ENCODE results near the gene SLAIN1. TPM values are rescaled to one million over a fixed set of nuclear protein-coding genes. Genes with fewer than 3 reads are reported as not detected.
"Not testable (repeated sequence)": the region's sequence is repeated elsewhere in the genome, so short reads cannot be mapped to it uniquely, and the experiment has no call there.

Gene SLAIN1
- total and polyA plus RNA-seq, 2 of the 13 experiments (the other 11 are each of a cell fraction or from before 2014, with no cell fraction given): 1.2 to 4.5 TPM

DNA sequence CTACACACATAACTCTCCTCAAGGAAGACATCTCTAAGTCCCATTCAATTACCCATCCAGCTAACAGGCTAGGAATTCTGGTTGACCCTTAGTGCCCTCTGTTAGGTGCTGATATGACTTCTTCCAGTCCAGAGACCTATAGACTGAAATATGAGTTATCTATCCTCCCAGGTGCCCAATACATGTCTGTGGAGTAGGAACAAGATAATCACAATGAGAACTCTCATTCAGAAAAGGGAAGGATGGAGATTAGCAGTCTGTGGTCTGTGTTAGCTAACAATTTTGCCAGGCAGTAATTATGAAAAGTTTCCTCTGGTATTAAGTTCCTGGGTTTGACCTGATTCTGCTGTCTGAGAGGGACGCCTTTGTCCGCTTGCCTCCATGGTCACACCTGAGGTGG, 44.2 kb upstream of the SLAIN1 start:
- Histone ChIP-seq H4K20me1 (ENCODE audit: insufficient read depth, low read length) (no peaks in the 10 kb centered on the region), H3K27me3 (ENCODE audit: control insufficient read depth in 1 of 2, insufficient read depth in 2 of 2, low read length in 2 of 2) (no peaks in the 10 kb centered on the region), H3K9me3 (ENCODE audit: low read length) (no peaks in the 10 kb centered on the region; the same call in none of the 2 replicates), H2AFZ (ENCODE audit: low read length) (no peak overlapping the region), H3K79me2 (ENCODE audit: insufficient read depth, low read length) (no peaks in the 10 kb centered on the region), H3K9ac (ENCODE audit: insufficient read depth, low read depth, low read length) (no peak overlapping the region), H3K36me3 (replicated peaks in 1 of 2; ENCODE audit: control insufficient read depth in 1 of 2, insufficient read depth in 2 of 2, low read length in 2 of 2) (no peaks in the 10 kb centered on the region), H3K4me1 (ENCODE audit: insufficient read depth, low read length) (no peaks in the 10 kb centered on the region), H3K4me3 (replicated peaks in 1 of 3; ENCODE audit: insufficient read depth in 1 of 3, low read depth in 2 of 3, low read length in 3 of 3) (no peak overlapping the region), H3K27ac (ENCODE audit: extremely low read length, insufficient read depth, low read length) (no peak overlapping the region), H3K4me2 (ENCODE audit: low read depth, low read length) (no peak overlapping the region)
- no peak for DNase-seq (ENCODE audit: low spot score)
- CTCF ChIA-PET (ENCODE audit: low intra/inter-chr PET ratio, low total read pairs): no interaction called here
- POLR2A ChIA-PET: no interaction called here
- intact Hi-C loops (cut with micrococcal nuclease; ENCODE audit: unreplicated experiment) (no loop called here), in situ Hi-C loops (cut with HindIII; ENCODE audit: extremely low pct_ligation_motif_present, low pct_unique_long_range_greater_than_20kb) (no loop called here)
- ATAC-seq: no peak
- FAIRE-seq: no peak
- WGBS (ENCODE audit: low lambda C conversion rate): 0% methylated on average over 2 of the region's 2 CpGs
- TF ChIP-seq ERF (CRISPR knock-in tag; IDR thresholded peaks at IDR 0.05) (no peak), FOXO4 (CRISPR knock-in tag; conservative IDR thresholded peaks at IDR 0.05) (no peak), TRIM24 (CRISPR knock-in tag; IDR thresholded peaks at IDR 0.05) (no peak), JUND (CRISPR knock-in tag; IDR thresholded peaks at IDR 0.05) (no peak), KDM5B (CRISPR knock-in tag; IDR thresholded peaks at IDR 0.05; ENCODE audit: borderline replicate concordance) (no peak), EHMT2 (IDR thresholded peaks at IDR 0.05; ENCODE audit: borderline replicate concordance, low read depth, low read length) (no peak), RFX1 (IDR thresholded peaks at IDR 0.05) (no peak), ZNF740 (CRISPR knock-in tag; IDR thresholded peaks at IDR 0.05) (no peak), ZIK1 (CRISPR knock-in tag; IDR thresholded peaks at IDR 0.05; ENCODE audit: borderline replicate concordance, low read depth) (no peak), ZNF207 (IDR thresholded peaks at IDR 0.05; ENCODE audit: borderline replicate concordance) (no peak), ZNF75D (CRISPR knock-in tag; IDR thresholded peaks at IDR 0.05; ENCODE audit: borderline replicate concordance) (no peak)
- TF ChIP-seq, protein P1, sequence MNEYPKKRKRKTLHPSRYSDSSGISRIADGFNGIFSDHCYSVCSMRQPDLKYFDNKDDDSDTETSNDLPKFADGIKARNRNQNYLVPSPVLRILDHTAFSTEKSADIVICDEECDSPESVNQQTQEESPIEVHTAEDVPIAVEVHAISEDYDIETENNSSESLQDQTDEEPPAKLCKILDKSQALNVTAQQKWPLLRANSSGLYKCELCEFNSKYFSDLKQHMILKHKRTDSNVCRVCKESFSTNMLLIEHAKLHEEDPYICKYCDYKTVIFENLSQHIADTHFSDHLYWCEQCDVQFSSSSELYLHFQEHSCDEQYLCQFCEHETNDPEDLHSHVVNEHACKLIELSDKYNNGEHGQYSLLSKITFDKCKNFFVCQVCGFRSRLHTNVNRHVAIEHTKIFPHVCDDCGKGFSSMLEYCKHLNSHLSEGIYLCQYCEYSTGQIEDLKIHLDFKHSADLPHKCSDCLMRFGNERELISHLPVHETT (CRISPR knock-in tag; conservative IDR thresholded peaks at IDR 0.05): no peak
- TF ChIP-seq, protein P2, sequence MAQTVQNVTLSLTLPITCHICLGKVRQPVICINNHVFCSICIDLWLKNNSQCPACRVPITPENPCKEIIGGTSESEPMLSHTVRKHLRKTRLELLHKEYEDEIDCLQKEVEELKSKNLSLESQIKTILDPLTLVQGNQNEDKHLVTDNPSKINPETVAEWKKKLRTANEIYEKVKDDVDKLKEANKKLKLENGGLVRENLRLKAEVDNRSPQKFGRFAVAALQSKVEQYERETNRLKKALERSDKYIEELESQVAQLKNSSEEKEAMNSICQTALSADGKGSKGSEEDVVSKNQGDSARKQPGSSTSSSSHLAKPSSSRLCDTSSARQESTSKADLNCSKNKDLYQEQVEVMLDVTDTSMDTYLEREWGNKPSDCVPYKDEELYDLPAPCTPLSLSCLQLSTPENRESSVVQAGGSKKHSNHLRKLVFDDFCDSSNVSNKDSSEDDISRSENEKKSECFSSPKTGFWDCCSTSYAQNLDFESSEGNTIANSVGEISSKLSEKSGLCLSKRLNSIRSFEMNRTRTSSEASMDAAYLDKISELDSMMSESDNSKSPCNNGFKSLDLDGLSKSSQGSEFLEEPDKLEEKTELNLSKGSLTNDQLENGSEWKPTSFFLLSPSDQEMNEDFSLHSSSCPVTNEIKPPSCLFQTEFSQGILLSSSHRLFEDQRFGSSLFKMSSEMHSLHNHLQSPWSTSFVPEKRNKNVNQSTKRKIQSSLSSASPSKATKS (CRISPR knock-in tag; IDR thresholded peaks at IDR 0.05): no peak
- BruUV-seq (replicated peaks): no TSS peak

DNA sequence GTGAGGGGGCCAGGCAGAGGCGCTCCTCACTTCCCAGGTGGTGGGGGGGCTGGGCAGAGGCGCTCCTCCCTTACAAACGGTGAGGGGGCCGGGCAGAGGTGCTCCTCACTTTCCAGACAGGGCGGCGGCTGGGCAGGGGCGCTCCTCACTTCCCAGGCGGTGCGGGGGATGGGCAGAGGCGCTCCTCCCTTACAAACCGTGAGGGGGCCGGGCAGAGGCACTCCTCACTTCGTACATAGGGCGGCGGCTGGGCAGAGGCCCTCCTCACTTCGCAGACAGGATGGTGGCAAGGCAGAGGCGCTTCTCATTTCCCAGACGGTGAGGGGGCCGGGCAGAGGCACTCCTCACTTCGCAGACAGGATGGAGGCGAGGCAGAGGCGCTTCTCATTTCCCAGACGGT, 37.5 kb upstream of the SLAIN1 start:
- FAIRE-seq; H3K4me2 ChIP-seq (ENCODE audit: low read depth, low read length); BruUV-seq (replicated peaks); intact Hi-C loops (cut with micrococcal nuclease; ENCODE audit: unreplicated experiment); ATAC-seq; H3K4me3 ChIP-seq (replicated peaks in 1 of 3; ENCODE audit: insufficient read depth in 1 of 3, low read depth in 2 of 3, low read length in 3 of 3); H4K20me1 ChIP-seq (ENCODE audit: insufficient read depth, low read length); CTCF ChIA-PET (ENCODE audit: low intra/inter-chr PET ratio, low total read pairs); in situ Hi-C loops (cut with HindIII; ENCODE audit: extremely low pct_ligation_motif_present, low pct_unique_long_range_greater_than_20kb); H3K79me2 ChIP-seq (ENCODE audit: insufficient read depth, low read length); POLR2A ChIA-PET; H3K27ac ChIP-seq (ENCODE audit: extremely low read length, insufficient read depth, low read length); H3K27me3 ChIP-seq (ENCODE audit: control insufficient read depth in 1 of 2, insufficient read depth in 2 of 2, low read length in 2 of 2); DNase-seq (ENCODE audit: low spot score); H3K36me3 ChIP-seq (replicated peaks in 1 of 2; ENCODE audit: control insufficient read depth in 1 of 2, insufficient read depth in 2 of 2, low read length in 2 of 2); H3K9me3 ChIP-seq (ENCODE audit: low read length); H3K4me1 ChIP-seq (ENCODE audit: insufficient read depth, low read length); H3K9ac ChIP-seq (ENCODE audit: insufficient read depth, low read depth, low read length); H2AFZ ChIP-seq (ENCODE audit: low read length): not testable (repeated sequence)
- WGBS (ENCODE audit: low lambda C conversion rate): 58% methylated on average over 7 of the region's 23 CpGs

Measured in HepG2 (cell line).